ENCODE data around the gene ANXA1. TPM values are rescaled to one million over a fixed set of nuclear protein-coding genes. Genes with fewer than 3 reads are reported as not detected.
"Not testable (repeated sequence)": the region's sequence is repeated elsewhere in the genome, so short reads cannot be mapped to it uniquely, and the experiment has no call there.

ANXA1 gene
- total and polyA plus RNA-seq, 10 donors = 45.5 to 123 (median 73.3) TPM

DNA sequence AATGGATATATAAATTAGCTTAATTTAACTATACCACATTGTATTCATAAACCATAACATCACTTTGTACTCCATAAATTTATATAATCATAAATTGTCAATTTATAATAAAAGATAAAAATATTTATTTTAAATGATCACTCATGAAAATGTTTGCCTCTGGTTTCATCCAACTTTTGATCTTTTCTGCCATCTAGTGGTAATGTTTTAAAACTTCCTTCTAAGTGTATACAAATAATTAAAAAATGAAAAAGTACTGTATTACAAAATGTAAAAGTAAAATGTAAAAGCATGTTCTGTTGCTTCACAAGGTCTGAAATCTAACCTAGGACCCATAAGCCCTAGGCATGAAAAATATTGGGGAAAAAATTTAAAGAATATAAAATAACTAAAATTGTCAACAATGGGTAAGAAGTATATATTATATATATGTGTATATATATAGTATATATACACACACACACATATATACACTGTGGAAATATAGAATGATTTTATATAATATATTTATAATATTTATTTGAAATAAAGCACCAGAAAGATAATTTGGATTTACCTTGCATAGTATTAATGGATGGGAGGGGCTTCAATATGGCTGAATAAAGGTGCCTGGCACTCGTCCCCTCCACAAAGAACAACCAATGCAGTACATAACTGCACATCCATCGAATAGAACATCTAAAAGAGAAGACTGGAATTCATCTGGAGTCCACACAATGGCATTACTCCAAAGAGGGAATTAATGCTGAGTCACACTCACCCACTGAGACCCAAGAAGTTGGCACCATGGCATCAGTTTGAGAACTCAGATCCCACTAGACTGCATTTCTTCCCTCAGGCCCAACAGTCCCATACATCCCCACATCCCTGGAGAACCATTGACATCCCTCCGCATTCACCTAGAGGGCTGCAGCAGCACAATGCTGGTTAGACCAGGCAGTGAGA is 32.5 kb downstream of the ANXA1 start:
- intact Hi-C loops (cut with DNase I; ENCODE audit: low total_unique reads) = loop anchor here (5.0 to 10.0 kb wide), 2 partner anchors 77 to 329 kb away; no protein-coding TSS in a partner anchor
- H3K4me1 ChIP-seq = no peaks in the 10 kb centered on the region
- H3K27me3 ChIP-seq (replicated peaks in 1 of 7) = peaks cover 0 to 13% (median 0%) of the 10 kb centered on the region in 7 donors
- TF ChIP-seq CTCF (IDR thresholded peaks at IDR 0.05 in 8 of 11, conservative IDR thresholded peaks at IDR 0.05 in 3 of 11) = peak in 10 of 11 experiments; percentile 24 to 65 (median 52)
- no peak for TF ChIP-seq POLR2A (IDR thresholded peaks at IDR 0.05)
- H3K27ac ChIP-seq = no peak overlapping the region
- H3K4me3 ChIP-seq = no peak overlapping the region
- H3K36me3 ChIP-seq = no peaks in the 10 kb centered on the region
- DNase-seq = no peak
- peaks cover 0 to 12% (median 2%) of the 10 kb centered on the region in 8 donors for H3K9me3 ChIP-seq
- WGBS, 5 donors = 59 to 67% (median 64%) methylated on average over 3 of the region's 3 CpGs

DNA sequence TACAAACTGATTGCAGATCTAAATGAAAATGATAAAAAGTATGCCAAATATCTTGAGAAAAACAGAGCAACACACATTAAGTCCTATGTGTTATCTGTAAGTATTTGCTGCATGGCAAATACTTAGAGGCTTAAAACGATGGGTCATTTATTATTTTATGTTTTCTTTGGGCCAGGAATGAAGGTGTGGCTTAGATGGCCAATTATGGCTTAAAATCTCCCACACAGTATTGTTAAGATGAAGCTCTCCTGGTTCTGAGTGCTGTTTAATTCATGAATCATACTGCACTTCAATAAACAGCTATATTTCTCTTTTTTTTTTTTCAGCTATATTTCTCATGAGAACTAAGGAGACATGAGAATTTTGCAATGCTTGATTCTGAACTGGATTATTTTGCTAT is 39.4 kb downstream of the ANXA1 start:
- H3K9me3 ChIP-seq; H3K36me3 ChIP-seq; H3K27ac ChIP-seq; H3K4me1 ChIP-seq; DNase-seq; H3K27me3 ChIP-seq (replicated peaks in 1 of 7); H3K4me3 ChIP-seq; intact Hi-C loops (cut with DNase I; ENCODE audit: low total_unique reads): not testable (repeated sequence)
- 54 to 100% (median 65%) methylated on average over 1 of the region's 1 CpG for WGBS, 5 donors

- WGBS, 5 donors = 85 to 92% (median 88%) methylated on average over 1 of the region's 1 CpG
- Histone ChIP-seq H3K4me1 (no peaks in the 10 kb centered on the region), H3K27ac (no peak overlapping the region), H3K36me3 (no peaks in the 10 kb centered on the region), H3K9me3 (no peaks in the 10 kb centered on the region), H3K27me3 (replicated peaks in 1 of 7) (peaks cover 0 to under 1% (median 0%) of the 10 kb centered on the region in 7 donors), H3K4me3 (no peak overlapping the region)
- TF ChIP-seq CTCF (IDR thresholded peaks at IDR 0.05 in 8 of 11, conservative IDR thresholded peaks at IDR 0.05 in 3 of 11) = no peak
- no peak for TF ChIP-seq POLR2A (IDR thresholded peaks at IDR 0.05)
- TF ChIP-seq POLR2AphosphoS5 (IDR thresholded peaks at IDR 0.05) = no peak
- intact Hi-C loops (cut with DNase I; ENCODE audit: low total_unique reads) = no loop called here
- no peak for DNase-seq
Observed at GRCh38 chr9:73194284-73194683, 42.6 kb downstream of the ANXA1 start.

DNA sequence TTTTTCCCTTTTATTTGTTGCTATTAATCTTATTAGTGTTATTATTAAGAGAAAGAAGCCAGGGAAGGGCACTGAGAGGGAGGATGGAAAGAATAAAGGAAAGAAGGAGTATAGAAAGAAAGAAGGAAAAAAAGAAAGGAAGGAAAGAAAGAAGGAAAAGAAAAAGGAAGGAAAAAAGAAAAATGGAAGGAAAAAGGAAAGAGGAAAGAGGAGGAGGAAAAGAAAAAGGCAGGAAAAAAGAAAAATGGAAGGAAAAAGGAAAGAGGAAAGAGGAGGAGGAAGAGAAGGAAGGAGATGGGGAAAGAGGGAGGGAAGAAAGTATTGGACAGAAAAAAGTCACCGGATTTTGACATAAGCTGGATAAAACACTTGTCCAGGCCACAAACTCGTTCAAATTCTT is 47.8 kb downstream of the ANXA1 start:
- Histone ChIP-seq H3K4me1 (peaks cover 0 to 11% (median 0%) of the 10 kb centered on the region in 6 donors), H3K4me3 (no peak overlapping the region), H3K27ac (no peak overlapping the region), H3K27me3 (replicated peaks in 1 of 7) (peaks cover 0 to 10% (median 0%) of the 10 kb centered on the region in 7 donors), H3K9me3 (no peaks in the 10 kb centered on the region), H3K36me3 (no peaks in the 10 kb centered on the region)
- TF ChIP-seq POLR2A (IDR thresholded peaks at IDR 0.05) (no peak), POLR2AphosphoS5 (IDR thresholded peaks at IDR 0.05) (no peak), CTCF (IDR thresholded peaks at IDR 0.05 in 8 of 11, conservative IDR thresholded peaks at IDR 0.05 in 3 of 11) (no peak)
- intact Hi-C loops (cut with DNase I; ENCODE audit: low total_unique reads) = no loop called here
- no peak for DNase-seq
- 59 to 71% (median 65%) methylated on average over 2 of the region's 2 CpGs for WGBS, 5 donors
